Measurements from ENCODE around the gene VASP.

VASP gene

GRCh38 chr19:45506989-45507871 is at the start of gene VASP:
Gene VASP (plus strand): TSS chr19:45507479. CDS start chr19:45507772, 293 bp downstream.
- peak; percentile 95 for DNase-seq

DNA sequence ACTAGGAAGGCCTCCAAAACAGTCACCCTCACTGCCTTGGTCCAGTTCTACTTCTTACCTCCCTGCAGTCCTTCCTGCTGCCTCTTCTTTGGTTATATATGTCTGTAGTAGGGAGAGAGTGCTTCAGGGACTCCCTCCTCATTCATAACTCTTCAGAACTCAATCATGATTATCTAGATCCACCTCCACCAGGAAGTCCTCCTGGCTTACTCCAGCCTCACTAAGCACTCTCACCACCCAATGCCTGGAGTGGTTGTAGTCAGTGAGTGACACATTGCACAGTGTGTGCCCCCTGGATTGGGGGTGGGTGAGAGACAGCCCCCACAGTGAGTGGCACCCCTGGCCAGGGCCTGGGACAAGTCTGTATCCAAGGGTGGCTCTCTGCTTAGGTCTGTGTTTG is 49.5 kb upstream of the VASP start:
- DNase-seq: no peak

DNA sequence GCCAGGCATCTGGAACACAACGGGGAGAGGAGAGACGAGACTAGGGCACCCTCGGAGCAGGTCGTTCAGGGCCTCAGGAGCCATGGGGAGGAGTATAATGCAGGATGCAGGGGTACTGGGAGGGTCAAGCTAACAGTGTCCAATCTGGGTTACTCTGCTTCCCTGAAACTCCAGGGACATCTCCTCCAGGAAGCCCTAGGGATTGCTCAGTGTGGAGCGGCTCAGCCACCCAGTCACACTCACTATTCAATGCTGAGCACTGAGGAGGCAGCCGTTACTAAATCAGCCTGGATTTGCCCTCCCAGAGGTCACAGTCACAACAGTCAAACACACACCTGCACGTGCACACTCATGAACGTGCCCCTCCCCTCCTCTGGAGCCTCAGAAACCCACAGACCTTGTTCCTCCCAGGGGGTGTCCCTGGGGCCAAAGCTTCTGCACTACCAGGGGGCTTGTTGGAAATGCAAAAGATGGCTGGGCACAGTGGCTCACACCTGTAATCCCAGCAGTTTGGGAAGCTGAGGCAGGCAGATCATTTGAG is 46.4 kb upstream of the VASP start:
- no peak for DNase-seq

DNA sequence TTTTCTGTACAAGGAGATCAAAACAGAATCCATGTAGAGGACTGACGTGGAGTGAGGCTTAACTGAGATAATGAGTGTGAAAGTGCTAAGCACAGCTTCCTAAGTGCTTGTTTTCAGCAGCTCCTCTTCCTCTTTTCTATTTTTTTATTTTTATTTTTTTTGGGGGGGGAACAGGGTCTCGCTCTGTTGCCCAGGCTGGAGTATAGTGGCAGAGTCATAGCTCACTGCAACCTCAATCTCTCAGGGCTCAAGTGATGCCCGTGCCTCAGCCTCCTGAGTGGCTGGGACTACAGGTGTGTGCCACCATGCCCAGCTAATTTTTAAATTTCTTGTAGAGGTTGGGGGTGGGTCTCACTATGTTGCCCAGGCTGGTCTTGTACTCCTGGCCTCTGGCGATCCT is 45.1 kb upstream of the VASP start:
- no peak for DNase-seq

- DNase-seq: no peak
These were observed 44.0 kb upstream of the VASP start for GRCh38 chr19:45463241-45463640.

DNA sequence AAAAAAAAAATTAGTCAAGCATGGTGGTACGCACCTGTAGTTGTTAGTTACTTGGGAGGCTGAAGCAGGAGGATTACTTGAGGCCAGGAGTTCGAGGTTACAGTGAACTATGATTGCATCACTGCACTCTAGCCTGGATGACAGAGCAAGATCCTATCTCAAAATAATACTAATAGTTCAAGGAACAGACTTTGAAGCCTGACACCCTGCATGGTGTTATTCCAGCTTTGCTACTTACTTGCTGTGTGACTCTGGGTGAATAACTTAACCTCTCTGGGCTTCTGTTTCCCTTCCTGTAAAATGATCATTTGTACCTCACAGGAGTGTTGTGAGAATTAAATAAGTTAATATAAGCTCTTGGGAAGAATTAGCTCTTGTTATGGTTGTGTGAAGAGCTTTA is 43.0 kb upstream of the VASP start:
- no peak for DNase-seq

DNA sequence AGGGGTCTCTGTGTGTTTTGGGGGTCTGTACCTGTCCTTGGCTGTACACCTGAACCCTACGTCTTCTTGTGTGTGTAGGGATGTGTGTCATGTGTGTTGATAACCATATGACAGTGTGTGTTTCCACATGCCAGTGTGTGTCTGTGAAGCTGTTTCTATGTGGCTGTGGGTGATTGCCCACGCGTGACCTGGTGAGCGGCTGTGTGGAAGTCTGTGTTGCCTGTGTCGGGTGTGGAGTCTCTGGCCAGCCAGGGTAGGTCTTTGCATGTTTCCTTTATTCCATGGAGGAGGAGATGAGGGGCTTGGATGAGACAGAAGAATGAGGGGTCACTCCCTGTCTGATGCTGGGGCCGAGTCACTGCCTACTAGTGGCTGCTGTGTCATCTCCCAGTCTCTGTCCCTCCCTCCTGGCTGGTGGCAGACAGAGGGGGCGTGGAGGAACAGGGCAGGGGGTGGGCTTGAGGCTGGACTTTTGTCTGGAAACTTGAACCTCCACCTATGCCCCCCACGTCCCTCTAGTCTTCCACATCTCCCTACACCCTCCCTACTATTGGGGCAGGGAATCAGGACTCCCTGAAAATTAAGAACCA is 42.3 kb upstream of the VASP start:
- no peak for DNase-seq

DNA sequence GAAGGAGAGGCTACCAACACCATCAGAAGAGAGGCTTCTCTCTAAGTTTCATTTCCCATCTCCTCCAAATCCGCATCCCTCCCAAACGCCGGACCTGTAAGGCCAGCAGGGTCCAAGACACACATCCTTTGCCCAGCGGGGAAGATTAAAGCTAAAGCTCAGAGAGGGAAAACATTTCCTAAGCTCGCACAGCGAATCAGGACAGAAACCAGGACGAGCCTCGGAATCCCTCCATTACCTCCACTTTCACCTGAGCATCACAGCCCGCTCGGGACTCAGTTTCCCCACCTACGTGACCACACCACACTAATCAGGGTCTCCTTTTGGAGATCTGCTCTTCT is 40.2 kb upstream of the VASP start:
- DNase-seq: no peak

GRCh38 chr19:45467456-45468158 is 39.7 kb upstream of the VASP start, which contains the start of gene FOSB:
Gene FOSB (plus strand): TSS chr19:45467996. CDS start chr19:45468587, 591 bp downstream.
- peak; percentile 96 for DNase-seq

- DNase-seq: peak; percentile 31
These were observed 39.1 kb upstream of the VASP start for GRCh38 chr19:45468159-45468651.

GRCh38 chr19:45468803-45469131 is 38.5 kb upstream of the VASP start:
- no peak for DNase-seq

DNA sequence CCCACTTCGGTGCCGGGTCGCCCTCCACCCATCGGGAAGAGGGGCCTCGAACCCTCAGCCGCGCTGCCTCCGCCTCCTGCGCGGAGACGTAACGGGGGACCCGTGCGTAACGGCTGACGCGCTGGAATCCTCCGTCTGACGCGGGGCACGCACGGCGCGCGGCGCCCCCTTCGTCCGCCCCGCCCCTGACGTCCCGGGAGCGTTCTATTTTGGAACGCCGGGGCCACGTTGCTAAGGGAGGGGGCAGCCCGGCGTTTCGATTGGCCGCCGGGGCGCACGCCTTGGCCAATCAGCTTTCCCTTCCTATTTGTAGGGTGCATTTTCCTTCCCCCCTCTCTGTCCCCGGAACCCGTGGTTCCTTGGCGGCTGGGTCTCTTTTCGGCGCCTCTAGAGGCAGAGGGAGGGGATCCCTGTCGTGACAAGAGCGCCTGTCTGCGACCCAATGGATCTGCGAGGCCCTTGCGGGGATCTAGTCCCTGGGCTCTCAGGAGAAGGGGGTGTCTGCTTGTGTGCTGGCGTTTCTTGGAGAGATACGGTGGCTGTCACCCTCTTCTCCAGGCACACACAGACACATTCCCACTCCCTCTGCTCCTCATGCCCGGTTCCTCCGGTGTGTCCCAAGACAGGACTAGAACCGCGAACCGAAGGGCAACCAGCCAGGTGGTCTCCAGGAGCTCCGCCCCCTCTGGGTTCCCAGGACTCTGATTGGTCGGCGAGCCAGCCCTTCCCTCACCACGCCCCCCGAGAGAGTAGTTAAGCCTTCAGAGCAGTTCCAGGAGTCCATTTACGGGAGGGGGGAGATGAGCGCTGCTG is 37.9 kb upstream of the VASP start:
- DNase-seq: peak; percentile 97

GRCh38 chr19:45469945-45470761 is 37.1 kb upstream of the VASP start:
- no peak for DNase-seq

DNA sequence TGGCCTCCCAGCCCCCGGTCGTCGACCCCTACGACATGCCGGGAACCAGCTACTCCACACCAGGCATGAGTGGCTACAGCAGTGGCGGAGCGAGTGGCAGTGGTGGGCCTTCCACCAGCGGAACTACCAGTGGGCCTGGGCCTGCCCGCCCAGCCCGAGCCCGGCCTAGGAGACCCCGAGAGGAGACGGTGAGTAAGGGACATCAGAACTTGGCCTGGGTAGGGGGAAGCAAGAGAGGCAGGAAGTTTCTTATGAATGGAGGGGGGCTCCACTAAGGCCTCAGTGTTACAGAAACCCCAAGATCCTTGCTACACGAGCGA is 36.6 kb upstream of the VASP start:
- no peak for DNase-seq

DNA sequence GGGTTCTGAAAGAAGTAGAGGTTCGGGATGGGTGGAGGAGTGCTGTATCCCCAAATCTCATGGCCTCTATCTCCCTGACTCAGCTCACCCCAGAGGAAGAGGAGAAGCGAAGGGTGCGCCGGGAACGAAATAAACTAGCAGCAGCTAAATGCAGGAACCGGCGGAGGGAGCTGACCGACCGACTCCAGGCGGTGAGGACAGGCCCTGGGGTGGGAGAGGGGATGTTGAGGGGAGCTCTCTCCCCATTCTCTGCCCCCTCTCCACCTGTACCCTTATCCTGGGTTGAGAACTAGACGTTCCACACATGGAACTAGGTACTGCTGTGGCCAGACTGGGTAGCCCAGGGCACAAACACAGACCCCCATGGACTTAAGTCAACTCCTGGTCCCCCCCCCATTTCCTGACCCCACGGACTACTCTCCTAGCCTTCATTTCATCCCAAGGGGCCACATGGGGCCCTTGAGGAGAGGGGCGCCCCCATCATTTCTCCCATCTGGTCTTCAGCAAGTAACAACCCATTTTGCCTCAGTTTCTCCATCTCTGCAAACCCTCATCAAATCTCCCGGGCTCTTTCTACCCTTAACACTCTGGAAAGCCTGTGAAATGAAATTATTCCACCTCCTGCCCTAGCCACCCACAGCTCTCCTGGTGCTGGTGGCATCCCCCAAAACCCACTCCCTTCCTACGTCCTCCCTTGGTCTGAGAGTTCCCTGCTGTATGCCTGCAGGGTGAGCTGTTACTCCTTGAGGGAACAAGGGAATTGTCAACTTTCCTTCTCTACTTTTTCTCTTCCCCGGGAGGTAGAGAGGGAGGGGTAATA is 36.0 kb upstream of the VASP start:
- no peak for DNase-seq

DNA sequence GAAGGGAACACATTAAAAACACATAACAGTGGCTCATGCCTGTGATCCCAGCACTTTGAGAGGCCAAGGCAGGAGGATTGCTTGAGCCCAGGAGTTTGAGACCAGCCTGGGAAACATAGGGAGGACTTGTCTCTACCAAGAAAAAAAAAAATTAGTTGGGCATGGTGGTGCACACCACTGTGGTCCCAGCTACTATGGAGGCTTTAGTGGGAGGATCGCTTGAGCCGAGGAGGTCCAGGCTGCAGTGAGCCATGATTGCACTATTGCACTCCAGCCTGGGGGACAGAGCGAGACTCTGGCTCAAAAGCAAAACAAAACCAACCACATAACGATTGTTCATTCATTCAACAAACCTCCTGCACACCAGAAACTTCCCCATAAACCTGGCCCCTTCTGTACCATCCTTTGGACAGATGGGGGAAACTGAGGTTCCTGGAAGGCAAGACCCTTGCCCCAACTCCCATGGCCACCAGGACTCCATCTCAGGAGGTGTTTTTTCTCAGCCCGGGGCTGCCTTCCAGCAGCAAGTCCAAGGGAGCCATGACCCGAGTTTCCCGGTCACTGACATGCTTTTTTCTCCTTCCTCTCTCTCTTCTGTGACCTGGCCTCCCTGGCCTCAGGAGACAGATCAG is 35.2 kb upstream of the VASP start:
- DNase-seq: no peak

DNA sequence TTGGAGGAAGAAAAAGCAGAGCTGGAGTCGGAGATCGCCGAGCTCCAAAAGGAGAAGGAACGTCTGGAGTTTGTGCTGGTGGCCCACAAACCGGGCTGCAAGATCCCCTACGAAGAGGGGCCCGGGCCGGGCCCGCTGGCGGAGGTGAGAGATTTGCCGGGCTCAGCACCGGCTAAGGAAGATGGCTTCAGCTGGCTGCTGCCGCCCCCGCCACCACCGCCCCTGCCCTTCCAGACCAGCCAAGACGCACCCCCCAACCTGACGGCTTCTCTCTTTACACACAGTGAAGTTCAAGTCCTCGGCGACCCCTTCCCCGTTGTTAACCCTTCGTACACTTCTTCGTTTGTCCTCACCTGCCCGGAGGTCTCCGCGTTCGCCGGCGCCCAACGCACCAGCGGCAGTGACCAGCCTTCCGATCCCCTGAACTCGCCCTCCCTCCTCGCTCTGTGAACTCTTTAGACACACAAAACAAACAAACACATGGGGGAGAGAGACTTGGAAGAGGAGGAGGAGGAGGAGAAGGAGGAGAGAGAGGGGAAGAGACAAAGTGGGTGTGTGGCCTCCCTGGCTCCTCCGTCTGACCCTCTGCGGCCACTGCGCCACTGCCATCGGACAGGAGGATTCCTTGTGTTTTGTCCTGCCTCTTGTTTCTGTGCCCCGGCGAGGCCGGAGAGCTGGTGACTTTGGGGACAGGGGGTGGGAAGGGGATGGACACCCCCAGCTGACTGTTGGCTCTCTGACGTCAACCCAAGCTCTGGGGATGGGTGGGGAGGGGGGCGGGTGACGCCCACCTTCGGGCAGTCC is 34.5 kb upstream of the VASP start:
- no peak for DNase-seq

GRCh38 chr19:45473367-45473681 is 34.0 kb upstream of the VASP start:
- no peak for DNase-seq

DNA sequence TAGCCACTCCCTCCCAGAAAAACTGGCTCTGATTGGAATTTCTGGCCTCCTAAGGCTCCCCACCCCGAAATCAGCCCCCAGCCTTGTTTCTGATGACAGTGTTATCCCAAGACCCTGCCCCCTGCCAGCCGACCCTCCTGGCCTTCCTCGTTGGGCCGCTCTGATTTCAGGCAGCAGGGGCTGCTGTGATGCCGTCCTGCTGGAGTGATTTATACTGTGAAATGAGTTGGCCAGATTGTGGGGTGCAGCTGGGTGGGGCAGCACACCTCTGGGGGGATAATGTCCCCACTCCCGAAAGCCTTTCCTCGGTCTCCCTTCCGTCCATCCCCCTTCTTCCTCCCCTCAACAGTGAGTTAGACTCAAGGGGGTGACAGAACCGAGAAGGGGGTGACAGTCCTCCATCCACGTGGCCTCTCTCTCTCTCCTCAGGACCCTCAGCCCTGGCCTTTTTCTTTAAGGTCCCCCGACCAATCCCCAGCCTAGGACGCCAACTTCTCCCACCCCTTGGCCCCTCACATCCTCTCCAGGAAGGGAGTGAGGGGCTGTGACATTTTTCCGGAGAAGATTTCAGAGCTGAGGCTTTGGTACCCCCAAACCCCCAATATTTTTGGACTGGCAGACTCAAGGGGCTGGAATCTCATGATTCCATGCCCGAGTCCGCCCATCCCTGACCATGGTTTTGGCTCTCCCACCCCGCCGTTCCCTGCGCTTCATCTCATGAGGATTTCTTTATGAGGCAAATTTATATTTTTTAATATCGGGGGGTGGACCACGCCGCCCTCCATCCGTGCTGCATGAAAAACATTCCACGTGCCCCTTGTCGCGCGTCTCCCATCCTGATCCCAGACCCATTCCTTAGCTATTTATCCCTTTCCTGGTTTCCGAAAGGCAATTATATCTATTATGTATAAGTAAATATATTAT is 33.3 kb upstream of the VASP start:
- DNase-seq: no peak
